Panc1 (cell line): ENCODE data around the gene HOXD9.

ENCODE experiments used
- TF ChIP-seq, protein P1 (sequence below): fragments of 450-650 bp; IDR thresholded peaks from 2 replicates; pipeline ENCODE4 v1.5.1; 2017; ENCODE audit warnings: mild to moderate bottlenecking
- TF ChIP-seq, protein P2 (sequence below), 2 experiments: IDR thresholded peaks; 2 replicates each; pipeline ENCODE4 v1.6.1; 2011 to 2012; ENCODE audit warnings: low read depth in 2 of 2, control low read depth in 1 of 2, low read length in 1 of 2, mild to moderate bottlenecking in 1 of 2, moderate library complexity in 1 of 2; ENCODE audit not compliant: insufficient read depth in 1 of 2

DNA sequence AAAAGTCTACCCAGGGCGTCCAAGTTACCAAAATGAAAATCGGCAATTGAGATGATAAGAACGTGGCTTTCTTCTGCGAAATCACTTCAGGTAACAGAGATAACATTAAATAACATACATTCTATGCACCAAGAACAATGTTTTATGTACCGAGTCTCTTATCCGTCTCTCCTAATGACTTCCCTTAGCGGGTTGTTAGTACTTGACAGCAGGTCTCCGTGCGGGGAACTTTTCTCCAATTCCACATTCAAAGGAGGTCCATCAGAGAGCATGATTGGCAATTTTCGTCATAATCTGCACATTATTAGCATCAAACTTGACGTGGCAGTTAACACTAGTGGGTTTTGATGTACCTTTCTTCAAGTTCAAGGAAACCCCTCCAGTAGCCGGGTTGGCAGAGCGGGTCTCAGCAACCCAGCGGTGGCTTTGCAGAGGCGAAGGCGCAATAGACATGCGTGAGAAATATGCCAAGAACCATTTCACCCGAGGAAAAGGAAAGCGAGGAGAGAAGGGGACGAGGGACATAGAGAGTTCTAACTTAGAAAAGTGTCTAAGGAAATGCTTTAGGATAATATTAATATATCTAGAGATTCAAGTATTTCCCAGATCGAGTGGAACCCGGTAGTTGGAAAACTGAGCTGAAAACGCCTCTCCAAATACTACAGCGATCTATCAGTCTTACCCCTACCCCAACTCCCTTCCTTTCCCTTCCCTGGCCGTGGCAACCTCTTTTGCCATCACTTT is 43.8 kb upstream of the HOXD9 start:
- TF ChIP-seq, protein P1, sequence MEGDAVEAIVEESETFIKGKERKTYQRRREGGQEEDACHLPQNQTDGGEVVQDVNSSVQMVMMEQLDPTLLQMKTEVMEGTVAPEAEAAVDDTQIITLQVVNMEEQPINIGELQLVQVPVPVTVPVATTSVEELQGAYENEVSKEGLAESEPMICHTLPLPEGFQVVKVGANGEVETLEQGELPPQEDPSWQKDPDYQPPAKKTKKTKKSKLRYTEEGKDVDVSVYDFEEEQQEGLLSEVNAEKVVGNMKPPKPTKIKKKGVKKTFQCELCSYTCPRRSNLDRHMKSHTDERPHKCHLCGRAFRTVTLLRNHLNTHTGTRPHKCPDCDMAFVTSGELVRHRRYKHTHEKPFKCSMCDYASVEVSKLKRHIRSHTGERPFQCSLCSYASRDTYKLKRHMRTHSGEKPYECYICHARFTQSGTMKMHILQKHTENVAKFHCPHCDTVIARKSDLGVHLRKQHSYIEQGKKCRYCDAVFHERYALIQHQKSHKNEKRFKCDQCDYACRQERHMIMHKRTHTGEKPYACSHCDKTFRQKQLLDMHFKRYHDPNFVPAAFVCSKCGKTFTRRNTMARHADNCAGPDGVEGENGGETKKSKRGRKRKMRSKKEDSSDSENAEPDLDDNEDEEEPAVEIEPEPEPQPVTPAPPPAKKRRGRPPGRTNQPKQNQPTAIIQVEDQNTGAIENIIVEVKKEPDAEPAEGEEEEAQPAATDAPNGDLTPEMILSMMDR = no peak
- TF ChIP-seq, protein P2, sequence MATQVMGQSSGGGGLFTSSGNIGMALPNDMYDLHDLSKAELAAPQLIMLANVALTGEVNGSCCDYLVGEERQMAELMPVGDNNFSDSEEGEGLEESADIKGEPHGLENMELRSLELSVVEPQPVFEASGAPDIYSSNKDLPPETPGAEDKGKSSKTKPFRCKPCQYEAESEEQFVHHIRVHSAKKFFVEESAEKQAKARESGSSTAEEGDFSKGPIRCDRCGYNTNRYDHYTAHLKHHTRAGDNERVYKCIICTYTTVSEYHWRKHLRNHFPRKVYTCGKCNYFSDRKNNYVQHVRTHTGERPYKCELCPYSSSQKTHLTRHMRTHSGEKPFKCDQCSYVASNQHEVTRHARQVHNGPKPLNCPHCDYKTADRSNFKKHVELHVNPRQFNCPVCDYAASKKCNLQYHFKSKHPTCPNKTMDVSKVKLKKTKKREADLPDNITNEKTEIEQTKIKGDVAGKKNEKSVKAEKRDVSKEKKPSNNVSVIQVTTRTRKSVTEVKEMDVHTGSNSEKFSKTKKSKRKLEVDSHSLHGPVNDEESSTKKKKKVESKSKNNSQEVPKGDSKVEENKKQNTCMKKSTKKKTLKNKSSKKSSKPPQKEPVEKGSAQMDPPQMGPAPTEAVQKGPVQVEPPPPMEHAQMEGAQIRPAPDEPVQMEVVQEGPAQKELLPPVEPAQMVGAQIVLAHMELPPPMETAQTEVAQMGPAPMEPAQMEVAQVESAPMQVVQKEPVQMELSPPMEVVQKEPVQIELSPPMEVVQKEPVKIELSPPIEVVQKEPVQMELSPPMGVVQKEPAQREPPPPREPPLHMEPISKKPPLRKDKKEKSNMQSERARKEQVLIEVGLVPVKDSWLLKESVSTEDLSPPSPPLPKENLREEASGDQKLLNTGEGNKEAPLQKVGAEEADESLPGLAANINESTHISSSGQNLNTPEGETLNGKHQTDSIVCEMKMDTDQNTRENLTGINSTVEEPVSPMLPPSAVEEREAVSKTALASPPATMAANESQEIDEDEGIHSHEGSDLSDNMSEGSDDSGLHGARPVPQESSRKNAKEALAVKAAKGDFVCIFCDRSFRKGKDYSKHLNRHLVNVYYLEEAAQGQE (IDR thresholded peaks at IDR 0.05; ENCODE audit: insufficient read depth in 1 of 2, low read depth in 2 of 2, low read length in 1 of 2) = no peak
